Fibroblast of villous mesenchyme (primary cell): ENCODE results near the gene CMIP. TPM values are rescaled to one million over a fixed set of nuclear protein-coding genes. Genes with fewer than 3 reads are reported as not detected.

Experiments
- DNase-seq: peaks from one replicate; pipeline ENCODE4 v3.0.0-alpha.2; 2010; ENCODE audit warnings: low read depth
- H3K4me3 ChIP-seq: 2 replicates; pipeline ENCODE4 v1.5.1; 2011; ENCODE audit warnings: low read depth, mild to moderate bottlenecking, low read length
- total RNA-seq: library from RNA; depleted of rRNA; stranded (reverse); fragments of >200 nt; gene quantifications from 2 replicates; pipeline ENCODE4 v1.2.3, GENCODE V29; 2012
- TF ChIP-seq, protein P1 (sequence below): IDR thresholded peaks from 2 replicates; pipeline ENCODE4 v1.5.1; 2012; ENCODE audit warnings: low read depth, mild to moderate bottlenecking, low read length; ENCODE audit not compliant: insufficient read depth

CMIP gene
- total RNA-seq, 1 donor, result 7.8 TPM

DNA sequence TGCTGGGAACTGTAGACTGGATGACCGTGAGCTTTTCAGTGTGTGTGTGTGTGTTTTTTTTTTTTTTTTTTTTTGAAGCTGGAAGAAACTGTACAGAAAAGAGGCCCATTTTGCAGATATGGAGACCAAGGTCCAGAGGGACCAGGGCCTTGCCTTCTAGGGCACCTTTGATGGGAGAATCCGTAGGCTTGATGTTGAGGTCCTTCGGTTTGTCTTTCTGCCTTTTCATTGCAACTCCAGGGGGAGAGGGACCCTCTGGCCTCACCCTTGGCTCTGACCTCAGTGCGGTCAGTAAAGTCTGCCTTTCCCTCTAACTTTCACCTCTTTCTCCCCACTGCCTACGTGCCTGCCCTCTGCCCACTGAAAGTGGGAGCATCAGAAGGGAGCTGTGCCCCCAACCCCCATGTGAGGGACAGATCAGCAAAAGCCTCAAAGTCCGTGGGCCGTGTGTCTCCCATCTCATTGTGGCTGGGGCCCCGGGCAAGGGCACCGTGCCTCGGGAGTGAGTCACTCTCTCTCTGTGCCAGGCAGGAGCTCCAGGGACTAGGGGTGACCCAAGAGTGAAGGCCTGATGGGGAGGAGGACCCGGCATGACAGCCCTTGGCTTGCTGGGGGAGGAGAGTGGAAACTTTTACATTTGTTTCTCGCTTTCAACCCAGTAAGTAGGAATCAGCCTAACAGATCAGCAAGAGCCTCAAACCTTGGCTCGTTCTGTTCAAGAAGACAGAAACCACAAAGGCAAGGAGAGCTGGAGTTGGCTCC is 123.6 kb downstream of the CMIP start:
- TF ChIP-seq, protein P1, sequence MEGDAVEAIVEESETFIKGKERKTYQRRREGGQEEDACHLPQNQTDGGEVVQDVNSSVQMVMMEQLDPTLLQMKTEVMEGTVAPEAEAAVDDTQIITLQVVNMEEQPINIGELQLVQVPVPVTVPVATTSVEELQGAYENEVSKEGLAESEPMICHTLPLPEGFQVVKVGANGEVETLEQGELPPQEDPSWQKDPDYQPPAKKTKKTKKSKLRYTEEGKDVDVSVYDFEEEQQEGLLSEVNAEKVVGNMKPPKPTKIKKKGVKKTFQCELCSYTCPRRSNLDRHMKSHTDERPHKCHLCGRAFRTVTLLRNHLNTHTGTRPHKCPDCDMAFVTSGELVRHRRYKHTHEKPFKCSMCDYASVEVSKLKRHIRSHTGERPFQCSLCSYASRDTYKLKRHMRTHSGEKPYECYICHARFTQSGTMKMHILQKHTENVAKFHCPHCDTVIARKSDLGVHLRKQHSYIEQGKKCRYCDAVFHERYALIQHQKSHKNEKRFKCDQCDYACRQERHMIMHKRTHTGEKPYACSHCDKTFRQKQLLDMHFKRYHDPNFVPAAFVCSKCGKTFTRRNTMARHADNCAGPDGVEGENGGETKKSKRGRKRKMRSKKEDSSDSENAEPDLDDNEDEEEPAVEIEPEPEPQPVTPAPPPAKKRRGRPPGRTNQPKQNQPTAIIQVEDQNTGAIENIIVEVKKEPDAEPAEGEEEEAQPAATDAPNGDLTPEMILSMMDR, result no peak
- no peak overlapping the region for H3K4me3 ChIP-seq
- DNase-seq, result peak; percentile 49

DNA sequence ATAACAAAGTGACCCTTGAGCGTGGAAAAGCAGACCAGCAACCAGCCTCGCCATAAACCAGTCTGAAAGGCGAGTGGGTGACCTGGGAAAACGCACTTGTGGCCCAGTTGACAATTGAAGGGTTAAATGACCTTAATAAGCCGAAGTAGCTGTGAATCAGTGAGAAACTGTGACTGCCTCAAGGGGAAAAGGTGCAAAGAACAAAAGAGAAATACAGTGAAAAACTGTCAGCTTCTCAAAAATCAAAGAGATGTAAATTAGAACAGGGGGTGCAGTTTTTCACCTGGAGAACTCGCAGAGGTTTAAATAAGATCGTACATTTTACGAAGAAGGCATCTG is 124.1 kb downstream of the CMIP start:
- TF ChIP-seq, protein P1, result no peak
- DNase-seq, result no peak
- H3K4me3 ChIP-seq, result no peak overlapping the region

DNA sequence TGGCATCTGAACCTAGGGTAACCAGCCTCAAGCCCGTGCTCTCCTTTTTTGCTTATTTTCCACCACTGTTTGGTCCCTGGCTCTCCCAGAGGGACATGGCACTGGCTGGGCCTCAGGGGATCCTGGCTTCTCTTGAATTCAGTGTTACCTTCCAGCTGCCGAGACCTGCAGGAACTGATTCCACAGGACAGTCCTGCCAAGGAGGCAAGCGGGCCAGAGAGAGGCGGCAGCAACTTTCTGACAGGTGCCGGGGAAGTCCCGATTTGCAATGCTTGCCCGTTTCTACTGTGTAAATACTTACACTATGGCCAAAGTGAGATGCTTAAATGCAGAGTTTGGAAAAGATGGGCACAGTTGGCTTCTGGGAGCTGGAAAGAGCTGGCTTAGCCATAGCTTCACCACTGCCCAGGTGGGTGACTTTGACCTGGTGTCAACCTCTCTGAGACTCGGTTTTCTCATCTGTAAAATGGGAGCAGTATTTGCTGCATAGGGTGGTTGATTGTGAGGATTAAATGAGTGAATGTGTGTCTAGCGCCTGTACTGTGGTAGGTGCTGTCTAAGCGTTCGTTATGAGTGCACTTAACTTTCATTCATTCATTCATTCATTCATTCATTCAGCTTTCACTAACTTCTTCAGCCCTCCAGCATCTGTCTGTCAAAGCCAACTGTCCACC is 124.9 kb downstream of the CMIP start:
- no peak for DNase-seq
- TF ChIP-seq, protein P1, result no peak
- H3K4me3 ChIP-seq, result no peak overlapping the region

DNA sequence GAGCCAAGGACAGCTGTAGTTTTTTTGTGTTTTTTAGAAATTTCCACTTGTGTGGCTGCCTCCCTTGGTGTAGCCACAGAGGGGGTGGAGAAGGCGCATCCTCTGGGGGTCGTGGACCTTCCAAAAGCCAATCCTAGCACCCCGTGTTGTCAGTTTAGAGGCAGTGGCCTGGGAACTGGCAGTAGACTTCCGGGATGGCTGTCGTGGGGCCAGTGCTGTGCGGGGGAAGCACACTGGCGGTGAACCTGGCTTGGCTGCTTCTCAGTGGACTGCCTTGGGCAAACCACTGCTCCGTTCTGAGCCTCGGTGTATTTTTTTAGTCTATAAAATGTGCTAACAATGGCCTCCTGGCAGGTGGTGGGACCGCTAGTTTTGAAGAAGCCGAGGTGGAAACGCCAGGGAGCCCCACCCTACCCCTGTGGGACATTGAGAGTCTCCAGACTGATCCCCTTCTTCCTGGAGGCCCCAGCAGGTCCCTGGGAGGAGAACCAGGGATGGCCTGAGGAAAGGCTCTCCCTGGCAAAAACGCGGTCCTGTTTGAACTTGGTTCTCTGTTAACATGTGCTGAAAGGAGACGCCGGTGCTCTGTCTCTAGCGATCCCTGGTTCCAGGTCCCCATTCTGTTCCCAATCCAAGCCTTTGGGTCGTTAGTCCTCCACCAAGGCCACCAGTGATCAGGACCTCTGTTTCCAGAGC is 125.7 kb downstream of the CMIP start:
- DNase-seq, result no peak
- no peak overlapping the region for H3K4me3 ChIP-seq
- TF ChIP-seq, protein P1, result no peak

DNA sequence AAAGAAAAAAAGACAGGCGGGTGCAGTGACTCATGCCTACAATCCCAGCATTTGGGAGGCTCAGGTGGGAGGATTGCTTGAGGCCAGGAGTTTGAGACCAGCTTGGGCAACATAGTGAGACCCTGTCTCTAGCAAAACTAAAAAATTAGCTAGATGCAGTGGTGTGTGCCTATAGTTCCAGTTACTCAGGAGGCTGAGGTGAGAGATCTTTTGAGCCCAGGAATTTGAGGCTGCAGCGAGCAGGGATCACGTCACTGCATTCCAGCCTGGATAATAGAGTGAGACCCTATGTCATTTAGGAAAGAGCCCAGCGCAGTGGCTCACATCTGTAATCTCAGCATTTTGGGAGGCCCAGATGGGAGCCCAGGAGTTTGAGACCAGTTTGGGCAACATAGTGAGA is 126.6 kb downstream of the CMIP start:
- DNase-seq, result no peak
- no peak overlapping the region for H3K4me3 ChIP-seq
- TF ChIP-seq, protein P1, result no peak

DNA sequence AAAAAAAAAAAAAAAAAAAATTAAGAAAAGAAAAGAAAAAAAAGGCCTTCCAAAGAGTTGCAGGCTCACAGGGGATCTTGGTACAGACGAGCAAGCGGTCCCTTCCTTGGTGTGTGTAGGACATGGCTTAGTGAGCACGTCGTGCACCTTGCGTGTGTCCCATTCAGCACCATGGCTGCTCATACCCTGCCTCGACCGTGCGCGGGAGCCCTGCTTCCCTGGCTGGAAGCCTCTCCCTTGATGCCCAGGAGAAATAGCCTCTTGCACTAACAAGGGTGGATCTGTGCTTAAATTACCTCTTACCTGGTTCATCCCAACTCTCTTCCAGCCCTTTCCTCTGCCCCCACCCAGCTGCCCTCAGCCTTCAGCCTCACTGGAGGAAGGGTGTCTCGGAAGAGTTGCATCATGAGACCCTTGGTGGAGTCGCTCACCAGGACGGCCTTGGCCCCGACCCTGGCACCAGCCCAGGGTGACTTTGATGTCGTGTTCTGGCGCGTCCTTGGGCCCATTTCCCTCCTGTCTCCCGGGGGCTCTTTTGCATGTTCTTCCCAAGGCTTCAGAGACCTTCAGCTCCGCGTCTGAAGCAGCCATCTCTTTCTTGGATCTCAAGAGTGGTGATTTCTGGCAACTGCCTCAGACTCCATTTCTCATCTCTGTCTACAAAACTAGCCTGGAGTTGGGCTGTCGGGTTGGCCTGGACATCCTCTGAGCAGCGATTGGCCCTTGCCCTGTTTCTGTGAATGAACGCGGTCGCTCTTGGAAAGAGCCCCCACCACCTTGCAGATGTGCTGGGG is 127.2 kb downstream of the CMIP start:
- H3K4me3 ChIP-seq, result no peak overlapping the region
- TF ChIP-seq, protein P1, result no peak
- no peak for DNase-seq
